Measurements from ENCODE around the gene EIF3L. TPM values are rescaled to one million over a fixed set of nuclear protein-coding genes. Genes with fewer than 3 reads are reported as not detected.
A peak's percentile ranks its signal among the peaks of the same experiment; 100 is the strongest.

Gene EIF3L
- total and polyA plus RNA-seq, 9 of the 15 experiments (the other 6 are each of a cell fraction or from before 2014, with no cell fraction given) = 257 to 699 (median 368) TPM

DNA sequence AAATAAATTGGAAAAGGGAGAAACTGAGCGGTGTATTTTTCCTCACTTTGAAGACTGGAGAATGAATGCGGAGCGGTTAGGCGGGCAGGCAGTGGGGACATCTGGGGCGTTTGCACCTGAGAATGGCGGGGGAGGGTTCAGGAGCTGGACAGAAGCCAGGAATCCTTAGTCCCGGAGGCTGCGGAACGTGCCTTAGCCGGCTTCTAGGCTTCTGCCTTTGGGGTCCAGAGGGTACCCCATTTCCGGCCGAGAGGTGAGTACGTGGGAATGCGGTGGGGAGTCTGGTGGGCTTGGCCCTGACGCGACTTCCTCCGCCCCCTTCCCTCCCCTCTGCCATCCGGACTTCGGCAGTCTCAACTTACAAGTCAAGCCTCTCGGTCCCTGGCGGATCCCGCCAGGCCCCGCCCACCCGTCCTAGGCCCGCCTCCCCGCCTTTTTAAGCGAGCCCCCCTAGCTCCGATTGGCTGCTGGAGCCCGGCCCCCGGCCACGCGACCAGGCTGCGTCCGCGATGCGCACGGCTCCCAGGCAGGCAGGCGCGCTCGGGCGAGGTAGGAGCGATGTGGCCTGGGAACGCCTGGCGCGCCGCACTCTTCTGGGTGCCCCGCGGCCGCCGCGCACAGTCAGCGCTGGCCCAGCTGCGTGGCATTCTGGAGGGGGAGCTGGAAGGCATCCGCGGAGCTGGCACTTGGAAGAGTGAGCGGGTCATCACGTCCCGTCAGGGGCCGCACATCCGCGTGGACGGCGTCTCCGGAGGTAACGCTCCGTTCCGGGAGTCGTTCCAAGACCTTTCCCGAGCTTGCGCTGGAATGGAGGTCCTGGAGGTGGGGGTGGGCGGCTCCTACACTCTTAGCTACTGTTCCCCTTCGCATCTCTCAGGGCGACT lies 41.6 kb upstream of the EIF3L start, which contains the start of gene GCAT (continued):
- TF ChIP-seq, protein P1, sequence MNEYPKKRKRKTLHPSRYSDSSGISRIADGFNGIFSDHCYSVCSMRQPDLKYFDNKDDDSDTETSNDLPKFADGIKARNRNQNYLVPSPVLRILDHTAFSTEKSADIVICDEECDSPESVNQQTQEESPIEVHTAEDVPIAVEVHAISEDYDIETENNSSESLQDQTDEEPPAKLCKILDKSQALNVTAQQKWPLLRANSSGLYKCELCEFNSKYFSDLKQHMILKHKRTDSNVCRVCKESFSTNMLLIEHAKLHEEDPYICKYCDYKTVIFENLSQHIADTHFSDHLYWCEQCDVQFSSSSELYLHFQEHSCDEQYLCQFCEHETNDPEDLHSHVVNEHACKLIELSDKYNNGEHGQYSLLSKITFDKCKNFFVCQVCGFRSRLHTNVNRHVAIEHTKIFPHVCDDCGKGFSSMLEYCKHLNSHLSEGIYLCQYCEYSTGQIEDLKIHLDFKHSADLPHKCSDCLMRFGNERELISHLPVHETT (CRISPR knock-in tag; conservative IDR thresholded peaks at IDR 0.05 in 1 of 2, IDR thresholded peaks at IDR 0.05 in 1 of 2) = no peak
- peak; percentile 16; the same call in 1 of the 2 replicates for TF ChIP-seq C11orf30 (IDR thresholded peaks at IDR 0.05; ENCODE audit: low read depth)
- TF ChIP-seq RAD51 (IDR thresholded peaks at IDR 0.05; ENCODE audit: borderline replicate concordance, low read depth) = 0 out of 2 replicates have a peak, but pooled peaks have one; percentile 15
- TF ChIP-seq, protein P2, sequence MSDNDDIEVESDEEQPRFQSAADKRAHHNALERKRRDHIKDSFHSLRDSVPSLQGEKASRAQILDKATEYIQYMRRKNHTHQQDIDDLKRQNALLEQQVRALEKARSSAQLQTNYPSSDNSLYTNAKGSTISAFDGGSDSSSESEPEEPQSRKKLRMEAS (CRISPR knock-in tag; IDR thresholded peaks at IDR 0.05) = peak; percentile 87
- TF ChIP-seq, protein P3, sequence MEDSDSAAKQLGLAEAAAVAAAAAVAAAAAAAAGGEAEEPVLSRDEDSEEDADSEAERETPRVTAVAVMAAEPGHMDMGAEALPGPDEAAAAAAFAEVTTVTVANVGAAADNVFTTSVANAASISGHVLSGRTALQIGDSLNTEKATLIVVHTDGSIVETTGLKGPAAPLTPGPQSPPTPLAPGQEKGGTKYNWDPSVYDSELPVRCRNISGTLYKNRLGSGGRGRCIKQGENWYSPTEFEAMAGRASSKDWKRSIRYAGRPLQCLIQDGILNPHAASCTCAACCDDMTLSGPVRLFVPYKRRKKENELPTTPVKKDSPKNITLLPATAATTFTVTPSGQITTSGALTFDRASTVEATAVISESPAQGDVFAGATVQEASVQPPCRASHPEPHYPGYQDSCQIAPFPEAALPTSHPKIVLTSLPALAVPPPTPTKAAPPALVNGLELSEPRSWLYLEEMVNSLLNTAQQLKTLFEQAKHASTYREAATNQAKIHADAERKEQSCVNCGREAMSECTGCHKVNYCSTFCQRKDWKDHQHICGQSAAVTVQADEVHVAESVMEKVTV (CRISPR knock-in tag; IDR thresholded peaks at IDR 0.05) = no peak
- TF ChIP-seq GABPA (tag; conservative IDR thresholded peaks at IDR 0.05; ENCODE audit: low read depth) = peak; percentile 42; the same call in 1 of the 2 replicates
- TF ChIP-seq HOXB6 (CRISPR knock-in tag; IDR thresholded peaks at IDR 0.05; ENCODE audit: borderline replicate concordance) = no peak
- TF ChIP-seq, protein P4, sequence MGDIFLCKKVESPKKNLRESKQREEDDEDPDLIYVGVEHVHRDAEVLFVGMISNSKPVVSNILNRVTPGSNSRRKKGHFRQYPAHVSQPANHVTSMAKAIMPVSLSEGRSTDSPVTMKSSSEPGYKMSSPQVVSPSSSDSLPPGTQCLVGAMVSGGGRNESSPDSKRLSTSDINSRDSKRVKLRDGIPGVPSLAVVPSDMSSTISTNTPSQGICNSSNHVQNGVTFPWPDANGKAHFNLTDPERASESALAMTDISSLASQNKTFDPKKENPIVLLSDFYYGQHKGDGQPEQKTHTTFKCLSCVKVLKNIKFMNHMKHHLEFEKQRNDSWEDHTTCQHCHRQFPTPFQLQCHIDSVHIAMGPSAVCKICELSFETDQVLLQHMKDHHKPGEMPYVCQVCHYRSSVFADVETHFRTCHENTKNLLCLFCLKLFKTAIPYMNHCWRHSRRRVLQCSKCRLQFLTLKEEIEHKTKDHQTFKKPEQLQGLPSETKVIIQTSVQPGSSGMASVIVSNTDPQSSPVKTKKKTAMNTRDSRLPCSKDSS (IDR thresholded peaks at IDR 0.05; ENCODE audit: low read depth, partially characterized antibody) = no peak
- peak; percentile 54; the same call in 1 of the 2 replicates for TF ChIP-seq MTA3 (IDR thresholded peaks at IDR 0.05; ENCODE audit: borderline replicate concordance)
- TF ChIP-seq, protein P5, sequence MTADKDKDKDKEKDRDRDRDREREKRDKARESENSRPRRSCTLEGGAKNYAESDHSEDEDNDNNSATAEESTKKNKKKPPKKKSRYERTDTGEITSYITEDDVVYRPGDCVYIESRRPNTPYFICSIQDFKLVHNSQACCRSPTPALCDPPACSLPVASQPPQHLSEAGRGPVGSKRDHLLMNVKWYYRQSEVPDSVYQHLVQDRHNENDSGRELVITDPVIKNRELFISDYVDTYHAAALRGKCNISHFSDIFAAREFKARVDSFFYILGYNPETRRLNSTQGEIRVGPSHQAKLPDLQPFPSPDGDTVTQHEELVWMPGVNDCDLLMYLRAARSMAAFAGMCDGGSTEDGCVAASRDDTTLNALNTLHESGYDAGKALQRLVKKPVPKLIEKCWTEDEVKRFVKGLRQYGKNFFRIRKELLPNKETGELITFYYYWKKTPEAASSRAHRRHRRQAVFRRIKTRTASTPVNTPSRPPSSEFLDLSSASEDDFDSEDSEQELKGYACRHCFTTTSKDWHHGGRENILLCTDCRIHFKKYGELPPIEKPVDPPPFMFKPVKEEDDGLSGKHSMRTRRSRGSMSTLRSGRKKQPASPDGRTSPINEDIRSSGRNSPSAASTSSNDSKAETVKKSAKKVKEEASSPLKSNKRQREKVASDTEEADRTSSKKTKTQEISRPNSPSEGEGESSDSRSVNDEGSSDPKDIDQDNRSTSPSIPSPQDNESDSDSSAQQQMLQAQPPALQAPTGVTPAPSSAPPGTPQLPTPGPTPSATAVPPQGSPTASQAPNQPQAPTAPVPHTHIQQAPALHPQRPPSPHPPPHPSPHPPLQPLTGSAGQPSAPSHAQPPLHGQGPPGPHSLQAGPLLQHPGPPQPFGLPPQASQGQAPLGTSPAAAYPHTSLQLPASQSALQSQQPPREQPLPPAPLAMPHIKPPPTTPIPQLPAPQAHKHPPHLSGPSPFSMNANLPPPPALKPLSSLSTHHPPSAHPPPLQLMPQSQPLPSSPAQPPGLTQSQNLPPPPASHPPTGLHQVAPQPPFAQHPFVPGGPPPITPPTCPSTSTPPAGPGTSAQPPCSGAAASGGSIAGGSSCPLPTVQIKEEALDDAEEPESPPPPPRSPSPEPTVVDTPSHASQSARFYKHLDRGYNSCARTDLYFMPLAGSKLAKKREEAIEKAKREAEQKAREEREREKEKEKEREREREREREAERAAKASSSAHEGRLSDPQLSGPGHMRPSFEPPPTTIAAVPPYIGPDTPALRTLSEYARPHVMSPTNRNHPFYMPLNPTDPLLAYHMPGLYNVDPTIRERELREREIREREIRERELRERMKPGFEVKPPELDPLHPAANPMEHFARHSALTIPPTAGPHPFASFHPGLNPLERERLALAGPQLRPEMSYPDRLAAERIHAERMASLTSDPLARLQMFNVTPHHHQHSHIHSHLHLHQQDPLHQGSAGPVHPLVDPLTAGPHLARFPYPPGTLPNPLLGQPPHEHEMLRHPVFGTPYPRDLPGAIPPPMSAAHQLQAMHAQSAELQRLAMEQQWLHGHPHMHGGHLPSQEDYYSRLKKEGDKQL (CRISPR knock-in tag; IDR thresholded peaks at IDR 0.05; ENCODE audit: borderline replicate concordance) = no peak
- TF ChIP-seq, protein P6, sequence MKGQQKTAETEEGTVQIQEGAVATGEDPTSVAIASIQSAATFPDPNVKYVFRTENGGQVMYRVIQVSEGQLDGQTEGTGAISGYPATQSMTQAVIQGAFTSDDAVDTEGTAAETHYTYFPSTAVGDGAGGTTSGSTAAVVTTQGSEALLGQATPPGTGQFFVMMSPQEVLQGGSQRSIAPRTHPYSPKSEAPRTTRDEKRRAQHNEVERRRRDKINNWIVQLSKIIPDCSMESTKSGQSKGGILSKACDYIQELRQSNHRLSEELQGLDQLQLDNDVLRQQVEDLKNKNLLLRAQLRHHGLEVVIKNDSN (CRISPR knock-in tag; IDR thresholded peaks at IDR 0.05) = peak; percentile 72
- peak; percentile 74 for TF ChIP-seq SUPT5H (IDR thresholded peaks at IDR 0.05)
- TF ChIP-seq, protein P7, sequence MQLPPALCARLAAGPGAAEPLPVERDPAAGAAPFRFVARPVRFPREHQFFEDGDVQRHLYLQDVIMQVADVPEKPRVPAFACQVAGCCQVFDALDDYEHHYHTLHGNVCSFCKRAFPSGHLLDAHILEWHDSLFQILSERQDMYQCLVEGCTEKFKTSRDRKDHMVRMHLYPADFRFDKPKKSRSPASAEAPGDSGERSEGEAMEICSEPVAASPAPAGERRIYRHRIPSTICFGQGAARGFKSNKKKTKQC (CRISPR knock-in tag; IDR thresholded peaks at IDR 0.05) = 0 out of 2 replicates have a peak, but pooled peaks have one; percentile 57

Data from K562 (cell line).